OCI-LY7 (cell line): ENCODE results near the gene PRRX2.

Experiments
- EZH2phosphoT487 ChIP-seq: fragments of 200-600 bp; sonication (generic); IDR thresholded peaks from 2 replicates; pipeline ENCODE4 v1.6.1; 2018; ENCODE audit warnings: low read depth, borderline replicate concordance, mild to moderate bottlenecking, mixed run types, antibody characterized with exemption, low read length, moderate library complexity, mixed read lengths
- TF ChIP-seq, protein P1 (sequence below): fragments of 200-600 bp; sonication (generic); conservative IDR thresholded peaks from 2 replicates; pipeline ENCODE4 v1.5.1; 2014; ENCODE audit warnings: mild to moderate bottlenecking, antibody characterized with exemption, low read length, moderate library complexity, mixed read lengths

DNA sequence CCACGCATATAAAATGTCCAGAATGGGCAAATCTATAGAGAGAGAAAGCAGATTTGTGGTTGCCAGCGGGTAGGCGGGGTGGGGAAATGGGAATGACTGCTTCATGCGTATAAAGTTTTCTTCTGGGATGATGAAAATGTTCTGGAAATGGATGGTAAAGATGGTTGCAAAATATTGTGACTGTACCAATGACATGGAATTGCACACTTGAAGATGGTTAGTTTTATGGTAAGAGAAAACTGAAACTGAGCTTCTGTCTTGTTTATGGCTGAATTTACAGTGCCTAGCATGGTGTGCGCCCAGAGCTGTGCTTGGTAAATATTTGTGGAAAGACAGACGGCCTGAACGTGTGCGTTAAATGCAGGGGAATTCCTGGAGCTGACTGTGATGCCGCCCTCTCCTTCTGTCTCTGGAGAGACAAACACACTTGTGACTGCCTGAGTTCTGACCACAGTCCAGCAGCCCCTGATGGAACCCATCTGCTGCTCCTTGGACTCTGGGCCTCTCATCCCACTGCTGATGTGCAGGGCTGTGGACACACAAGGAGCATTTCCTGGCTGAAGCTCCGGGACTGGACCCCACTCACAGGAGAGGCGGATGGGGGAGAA is 96.0 kb downstream of the PRRX2 start:
- TF ChIP-seq, protein P1, sequence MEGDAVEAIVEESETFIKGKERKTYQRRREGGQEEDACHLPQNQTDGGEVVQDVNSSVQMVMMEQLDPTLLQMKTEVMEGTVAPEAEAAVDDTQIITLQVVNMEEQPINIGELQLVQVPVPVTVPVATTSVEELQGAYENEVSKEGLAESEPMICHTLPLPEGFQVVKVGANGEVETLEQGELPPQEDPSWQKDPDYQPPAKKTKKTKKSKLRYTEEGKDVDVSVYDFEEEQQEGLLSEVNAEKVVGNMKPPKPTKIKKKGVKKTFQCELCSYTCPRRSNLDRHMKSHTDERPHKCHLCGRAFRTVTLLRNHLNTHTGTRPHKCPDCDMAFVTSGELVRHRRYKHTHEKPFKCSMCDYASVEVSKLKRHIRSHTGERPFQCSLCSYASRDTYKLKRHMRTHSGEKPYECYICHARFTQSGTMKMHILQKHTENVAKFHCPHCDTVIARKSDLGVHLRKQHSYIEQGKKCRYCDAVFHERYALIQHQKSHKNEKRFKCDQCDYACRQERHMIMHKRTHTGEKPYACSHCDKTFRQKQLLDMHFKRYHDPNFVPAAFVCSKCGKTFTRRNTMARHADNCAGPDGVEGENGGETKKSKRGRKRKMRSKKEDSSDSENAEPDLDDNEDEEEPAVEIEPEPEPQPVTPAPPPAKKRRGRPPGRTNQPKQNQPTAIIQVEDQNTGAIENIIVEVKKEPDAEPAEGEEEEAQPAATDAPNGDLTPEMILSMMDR, result no peak
- TF ChIP-seq EZH2phosphoT487, result no peak
